GM18858 (cell line): Measurements from ENCODE around the gene NCKAP1.

Experiments
- ATAC-seq: cut with Tn5 transposase; IDR thresholded peaks from one replicate; pipeline ENCODE4 v1.9.1; 2021; ENCODE audit not compliant: unreplicated experiment

NCKAP1 gene

DNA sequence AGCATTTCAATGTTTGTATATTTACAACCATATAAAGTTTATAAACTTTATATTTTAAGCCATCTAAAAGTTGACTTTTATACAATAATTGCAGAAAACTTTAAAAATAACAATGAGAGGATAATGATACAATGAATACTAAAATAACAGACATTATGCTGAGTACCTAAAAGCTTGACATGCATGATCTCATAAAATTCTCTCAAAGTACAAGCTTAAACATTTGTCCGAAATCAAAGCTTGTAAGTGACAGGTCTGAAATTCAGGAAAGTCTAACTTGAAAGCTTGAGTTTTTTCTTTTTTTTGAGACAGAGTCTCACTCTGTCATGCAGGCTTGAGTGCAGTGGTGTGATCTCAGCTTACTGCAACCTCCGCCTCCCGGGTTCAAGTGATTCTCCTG lies 87.7 kb downstream of the NCKAP1 start:
- no peak for ATAC-seq

DNA sequence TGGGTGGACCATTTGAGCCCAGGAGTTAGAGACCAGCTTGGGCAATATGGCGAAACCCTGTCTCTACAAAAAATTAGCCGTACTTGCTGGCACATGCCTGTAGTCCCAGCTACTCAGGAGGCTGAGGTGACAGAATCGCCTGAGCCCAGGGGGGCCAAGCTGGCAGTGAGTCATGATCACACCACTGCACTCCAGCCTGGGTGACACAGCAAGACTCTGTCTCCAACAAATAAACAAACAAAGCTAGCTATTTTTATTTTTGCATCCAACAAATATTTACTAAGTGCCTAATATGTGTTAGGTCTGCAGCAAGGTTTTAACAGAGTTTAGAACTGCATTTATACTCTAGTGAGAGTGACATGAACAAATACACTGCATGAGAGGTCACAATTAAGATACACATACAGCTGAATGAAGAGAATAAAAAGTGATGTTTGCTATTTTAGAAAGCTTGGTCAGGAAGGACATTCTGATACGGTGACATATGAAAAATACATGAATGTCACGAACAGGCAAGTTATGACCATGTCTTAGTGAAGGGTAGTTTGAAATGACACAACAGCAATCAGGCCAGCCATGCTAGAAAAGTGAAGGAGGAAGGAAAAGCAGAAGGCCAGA lies 88.6 kb downstream of the NCKAP1 start:
- ATAC-seq, result no peak

DNA sequence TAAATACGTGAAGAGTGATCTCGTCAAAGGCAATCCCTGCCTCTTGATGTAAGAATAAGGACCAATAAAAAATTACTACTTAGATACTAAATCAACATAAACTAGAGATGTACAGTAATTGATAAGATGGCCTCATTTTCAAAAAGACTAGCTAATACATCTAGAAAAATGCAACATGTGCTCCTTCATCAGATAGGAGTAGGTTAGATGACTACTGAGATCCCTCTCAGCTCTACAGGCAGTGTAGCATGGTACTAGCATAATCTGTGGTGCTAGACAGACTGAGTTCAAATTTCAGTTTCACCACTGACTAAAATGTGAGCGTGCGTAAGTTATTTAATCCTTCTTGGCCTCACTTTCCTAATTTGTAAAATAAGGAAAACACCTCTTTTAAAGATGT lies 89.2 kb downstream of the NCKAP1 start:
- ATAC-seq, result no peak

DNA sequence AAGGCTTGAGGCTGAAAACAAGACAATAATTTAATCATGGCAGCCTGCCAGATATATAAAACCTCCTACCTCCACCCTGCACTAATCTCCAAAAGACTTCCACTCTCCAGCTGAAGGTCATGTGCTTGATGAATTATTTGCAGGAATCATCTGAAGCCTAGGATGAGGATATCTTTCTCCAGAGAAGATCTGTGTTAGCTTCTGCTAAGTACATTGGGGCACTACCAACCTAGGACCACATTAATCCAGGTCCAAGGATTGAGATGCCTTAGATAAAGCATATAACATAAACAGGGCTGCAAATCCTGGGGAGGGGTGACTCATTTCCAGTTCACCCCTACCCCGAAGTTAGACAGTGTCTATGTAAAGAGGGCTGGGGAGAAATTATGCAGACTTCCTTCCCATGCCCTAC lies 91.3 kb downstream of the NCKAP1 start:
- no peak for ATAC-seq

DNA sequence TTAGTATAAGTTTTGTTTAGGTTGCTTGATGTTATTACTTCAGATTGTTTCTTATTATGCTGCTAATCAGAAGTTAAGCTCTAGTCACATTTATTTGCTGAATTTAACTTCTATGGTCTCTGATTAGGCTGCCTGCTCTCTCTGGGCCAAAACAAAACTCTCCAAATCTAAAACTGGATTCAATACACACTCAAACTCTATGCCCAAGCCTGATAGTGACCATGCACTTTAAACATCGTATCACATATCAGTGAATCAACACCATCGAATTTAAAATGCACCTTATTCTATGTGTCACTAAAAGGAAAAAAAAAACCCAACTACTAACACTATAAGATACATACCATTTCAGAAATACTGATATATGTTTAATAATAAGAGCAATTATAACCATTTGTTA lies 94.9 kb downstream of the NCKAP1 start:
- no peak for ATAC-seq

DNA sequence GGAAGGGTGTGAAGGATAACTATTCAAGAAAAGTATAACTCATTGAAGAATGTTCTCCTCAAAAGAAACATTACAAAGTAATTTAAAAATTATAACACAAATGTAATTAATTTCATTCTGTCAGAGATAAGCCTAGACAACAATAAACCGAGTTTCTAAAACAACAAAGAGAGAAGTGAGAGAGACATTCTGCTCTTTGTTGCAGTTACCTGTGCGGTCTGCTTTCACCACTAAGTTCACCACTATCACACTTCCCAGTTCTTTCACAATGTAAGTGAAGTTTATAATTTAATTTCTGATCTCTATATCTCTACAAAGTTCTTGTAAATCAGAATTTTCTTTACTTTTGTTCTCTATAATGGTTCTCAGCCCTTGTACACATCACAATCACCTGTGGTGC lies 95.5 kb downstream of the NCKAP1 start:
- no peak for ATAC-seq

DNA sequence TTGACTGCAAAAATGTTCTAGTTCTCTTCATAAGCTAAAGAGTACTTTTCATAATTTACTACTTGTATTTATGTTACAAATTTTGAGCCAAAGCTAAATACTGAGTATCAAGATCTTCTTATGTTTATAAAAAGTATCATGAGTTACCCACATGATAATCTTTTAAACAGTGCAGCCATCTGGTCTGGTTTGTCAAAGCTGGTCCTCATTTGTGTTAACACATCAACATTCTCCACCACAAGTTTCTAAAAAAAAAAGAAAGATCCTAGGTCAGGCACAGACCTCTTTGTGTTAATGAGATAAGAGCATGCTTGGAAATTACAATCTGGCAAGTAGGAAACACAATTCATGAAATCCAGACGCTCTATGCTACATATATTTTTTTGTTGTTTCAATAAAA lies 96.3 kb downstream of the NCKAP1 start:
- no peak for ATAC-seq

DNA sequence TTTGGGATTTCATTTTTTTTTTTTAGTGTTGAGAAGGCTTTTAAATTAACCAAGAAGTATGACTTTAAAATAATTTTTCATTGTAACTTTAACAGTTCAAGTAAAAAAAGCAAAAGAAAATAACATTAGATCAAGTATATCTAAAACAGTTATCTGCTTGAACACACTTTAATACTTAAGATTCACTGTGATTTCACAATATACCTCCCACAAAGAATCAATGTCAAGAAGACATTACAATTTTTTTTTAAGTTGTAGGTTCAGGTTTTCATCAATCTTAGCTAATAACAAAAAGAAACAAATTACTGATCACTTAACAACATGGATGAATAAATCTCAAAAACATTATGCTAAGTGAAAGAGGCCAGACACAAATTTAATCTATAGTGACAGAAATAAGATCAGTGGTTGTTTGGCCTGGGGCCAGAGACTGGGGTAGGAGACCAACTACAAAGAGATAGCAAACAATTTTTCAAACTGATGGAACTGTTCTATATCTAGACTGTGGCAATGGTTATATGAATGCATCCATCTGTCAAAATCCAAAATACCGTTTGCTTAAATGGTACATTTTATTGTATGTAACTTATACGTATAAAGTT lies 97.0 kb downstream of the NCKAP1 start:
- no peak for ATAC-seq

DNA sequence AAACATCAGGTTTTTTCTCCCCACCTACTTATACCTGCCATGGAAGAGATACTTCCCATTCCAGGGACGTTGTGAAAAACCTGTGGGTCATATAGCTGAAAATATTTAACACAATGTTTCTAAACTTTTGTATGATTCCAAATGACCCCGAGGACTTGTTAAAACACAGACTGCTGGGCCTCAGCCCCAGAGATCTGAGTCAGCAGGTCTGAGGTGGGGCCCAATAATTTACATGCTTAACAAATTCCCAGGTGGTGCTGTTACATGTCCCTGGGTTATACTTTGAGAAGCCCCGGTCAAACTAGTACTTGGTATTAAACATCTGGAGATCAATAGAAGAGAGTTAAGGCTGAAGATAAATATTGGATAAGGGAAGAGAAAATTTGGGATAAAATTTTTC lies 100.4 kb downstream of the NCKAP1 start:
- no peak for ATAC-seq

DNA sequence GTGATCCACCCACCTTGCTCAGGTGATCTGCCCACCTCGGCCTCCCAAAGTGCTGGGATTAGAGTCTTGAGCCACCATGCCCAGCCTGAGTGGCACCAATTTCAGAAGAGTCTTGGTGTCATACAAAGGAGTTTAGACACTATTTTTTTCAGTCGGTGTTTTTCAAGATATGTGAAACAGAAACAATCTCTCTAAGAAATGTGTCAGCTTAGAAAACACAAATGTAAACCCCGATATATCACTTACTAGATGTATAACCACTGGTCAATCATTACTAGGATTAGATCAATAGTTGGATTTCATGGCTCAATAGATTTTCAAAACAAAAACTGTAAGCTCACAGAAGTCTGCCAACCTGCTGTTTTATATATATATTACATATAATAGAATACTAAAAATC lies 104.6 kb downstream of the NCKAP1 start:
- no peak for ATAC-seq

DNA sequence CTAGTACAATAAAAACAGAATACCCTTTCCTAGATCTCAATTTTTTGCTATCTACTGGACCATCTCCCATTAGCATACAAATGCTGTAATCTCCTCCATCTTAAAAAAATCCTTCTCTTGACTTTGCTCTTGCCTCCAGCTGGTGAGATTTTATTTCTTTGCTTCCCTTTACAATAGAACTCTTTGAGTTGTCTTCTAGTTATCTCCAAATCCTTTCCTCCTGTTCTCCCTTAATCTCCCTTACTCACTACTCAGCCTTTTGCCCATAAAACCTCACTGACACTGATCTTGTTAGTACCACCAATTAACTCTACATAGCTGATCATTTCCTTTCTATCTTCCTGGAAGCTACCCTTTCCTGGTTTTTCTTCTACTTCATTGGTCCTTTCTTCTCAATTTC lies 108.3 kb downstream of the NCKAP1 start:
- ATAC-seq, result no peak

DNA sequence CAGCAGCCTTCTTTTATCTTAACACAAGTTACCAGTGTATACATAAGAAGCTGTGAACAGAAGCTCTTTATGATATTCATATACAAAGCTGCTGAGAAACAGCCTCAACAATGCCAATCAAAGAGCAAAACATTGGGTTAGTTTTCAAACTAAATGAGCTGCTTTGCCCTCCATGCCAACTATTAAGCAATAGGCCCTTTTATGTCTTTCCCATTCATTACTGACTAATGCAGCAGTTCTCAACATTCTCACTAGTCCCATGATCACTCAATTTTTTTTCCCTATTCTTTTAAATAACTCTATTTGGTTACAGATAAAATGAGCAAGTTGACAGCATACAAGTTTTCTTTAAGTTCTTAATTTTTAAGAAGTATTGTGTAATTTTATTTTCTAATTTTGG lies 114.0 kb downstream of the NCKAP1 start:
- ATAC-seq, result no peak

DNA sequence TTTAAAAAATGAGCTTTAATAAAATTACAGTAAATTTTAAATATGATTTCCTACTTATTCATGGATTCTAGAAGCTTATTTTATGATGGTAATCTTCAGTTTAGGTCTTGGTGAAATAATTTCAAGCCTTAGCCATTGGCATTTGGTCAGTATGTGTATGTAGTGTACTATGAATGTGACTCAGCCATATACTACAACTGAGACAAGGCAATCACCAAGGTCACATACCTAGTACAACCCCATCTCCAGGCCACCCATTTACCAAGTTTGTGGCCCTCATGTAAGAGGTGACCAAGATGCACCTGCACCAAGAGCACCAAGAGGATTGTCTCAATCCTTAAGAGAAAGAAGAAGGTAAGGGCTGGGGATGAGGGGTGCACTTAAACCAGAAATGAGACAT lies 117.0 kb downstream of the NCKAP1 start:
- ATAC-seq, result peak; percentile 52

DNA sequence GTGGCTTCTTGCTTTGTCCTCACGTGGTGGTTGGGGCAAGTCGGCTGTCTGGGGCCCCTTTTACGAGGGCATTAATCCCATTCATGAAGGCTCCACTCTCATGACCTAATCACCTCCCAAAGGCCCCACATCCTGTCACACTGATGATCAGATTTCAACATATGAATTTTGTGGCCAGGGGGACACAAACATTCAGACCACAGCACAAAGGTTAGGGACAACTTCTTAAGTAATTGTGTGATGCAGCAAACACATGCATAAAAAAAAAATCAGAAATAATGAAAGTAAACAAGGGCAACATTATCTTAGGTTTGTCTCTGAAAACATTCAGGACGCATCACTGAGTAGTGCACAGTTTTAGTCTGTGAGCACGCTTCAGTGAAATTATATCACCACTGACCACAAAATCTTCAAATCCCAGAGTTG lies 117.6 kb downstream of the NCKAP1 start:
- peak; percentile 61 for ATAC-seq

DNA sequence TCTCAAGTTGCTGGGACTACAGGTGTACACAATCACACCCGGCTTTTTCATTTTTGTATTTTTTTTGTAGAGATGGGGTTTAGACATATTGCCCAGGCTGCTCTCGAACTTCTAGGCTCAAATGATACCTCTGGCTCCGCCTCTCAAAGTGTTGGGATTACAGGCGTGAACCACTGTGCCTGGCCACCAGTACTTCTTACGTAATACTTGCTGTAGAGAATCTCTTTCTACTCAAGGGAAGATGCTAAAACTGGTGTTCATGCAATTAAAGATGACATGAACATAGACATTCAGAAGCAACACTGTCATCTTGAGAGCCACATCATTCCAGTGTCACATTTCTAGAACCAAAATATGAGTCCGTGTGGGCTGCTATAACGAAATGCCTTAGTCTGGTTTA lies 118.2 kb downstream of the NCKAP1 start:
- ATAC-seq, result no peak

DNA sequence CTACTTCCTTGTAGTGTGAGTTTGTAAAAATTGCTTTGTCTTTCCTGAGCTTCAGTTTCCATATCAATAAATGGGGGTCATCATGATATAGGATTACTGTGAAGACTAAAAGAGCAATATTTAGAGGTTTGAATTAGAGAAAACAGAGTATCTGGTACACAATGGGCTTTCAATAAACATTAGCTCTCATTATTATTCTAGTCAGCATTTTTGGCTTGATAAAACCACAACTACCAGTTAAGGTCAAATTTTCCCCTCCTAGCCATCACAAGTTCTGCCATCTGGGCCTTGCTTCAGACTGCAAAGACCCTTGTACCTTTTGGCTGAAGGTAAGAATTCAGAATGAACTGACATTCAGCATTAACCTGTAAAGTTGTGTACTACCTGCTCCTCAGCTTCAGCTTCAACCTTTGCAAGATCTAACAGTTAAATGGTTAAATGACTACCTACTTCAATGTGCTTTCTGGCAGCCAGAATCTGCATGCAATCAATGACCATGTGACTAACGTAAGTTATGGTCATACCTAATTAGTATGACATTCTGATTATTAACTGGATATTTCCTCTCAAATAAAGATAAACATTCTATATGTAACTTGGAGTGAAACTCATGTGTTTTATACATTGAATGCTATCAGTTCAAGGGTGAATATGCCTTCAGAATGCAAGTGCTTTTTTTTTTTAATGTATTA lies 119.2 kb downstream of the NCKAP1 start:
- no peak for ATAC-seq

DNA sequence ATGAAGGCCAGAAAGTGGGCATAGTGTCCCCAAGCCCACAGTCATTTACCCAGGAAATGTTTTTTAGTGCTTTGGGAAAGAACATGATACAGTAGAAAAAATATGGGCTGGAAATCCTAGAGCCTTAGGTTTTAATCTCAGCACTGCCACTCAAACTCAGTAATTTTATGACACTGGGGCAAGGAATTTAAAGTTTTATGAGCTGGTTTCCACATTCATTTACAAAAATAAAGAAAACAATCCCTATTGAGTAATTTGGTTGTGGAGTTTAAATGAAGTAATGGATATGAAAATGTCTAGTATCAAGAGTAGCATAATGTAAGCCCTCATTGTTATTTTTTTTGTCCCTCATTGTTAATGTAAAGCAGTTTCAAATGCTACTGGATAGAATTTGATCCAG lies 120.3 kb downstream of the NCKAP1 start:
- ATAC-seq, result no peak

DNA sequence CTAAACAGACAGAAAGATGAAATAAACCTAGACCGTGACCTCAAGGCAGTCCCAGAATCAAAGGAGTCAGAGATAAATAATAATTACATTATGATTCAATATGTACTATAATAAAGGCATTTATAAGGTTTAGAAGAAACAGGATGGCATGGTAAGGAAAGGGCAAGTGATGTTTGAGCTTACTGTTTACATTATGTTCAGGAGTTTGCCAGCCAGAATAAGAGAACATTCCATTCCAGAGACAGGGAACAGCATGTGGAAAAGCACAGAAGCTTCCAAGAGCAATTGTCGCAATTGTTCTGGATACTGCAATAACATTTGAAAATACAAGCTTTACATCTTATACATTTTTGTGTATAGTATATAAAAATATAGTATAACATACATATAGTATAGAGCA lies 121.8 kb downstream of the NCKAP1 start:
- no peak for ATAC-seq

DNA sequence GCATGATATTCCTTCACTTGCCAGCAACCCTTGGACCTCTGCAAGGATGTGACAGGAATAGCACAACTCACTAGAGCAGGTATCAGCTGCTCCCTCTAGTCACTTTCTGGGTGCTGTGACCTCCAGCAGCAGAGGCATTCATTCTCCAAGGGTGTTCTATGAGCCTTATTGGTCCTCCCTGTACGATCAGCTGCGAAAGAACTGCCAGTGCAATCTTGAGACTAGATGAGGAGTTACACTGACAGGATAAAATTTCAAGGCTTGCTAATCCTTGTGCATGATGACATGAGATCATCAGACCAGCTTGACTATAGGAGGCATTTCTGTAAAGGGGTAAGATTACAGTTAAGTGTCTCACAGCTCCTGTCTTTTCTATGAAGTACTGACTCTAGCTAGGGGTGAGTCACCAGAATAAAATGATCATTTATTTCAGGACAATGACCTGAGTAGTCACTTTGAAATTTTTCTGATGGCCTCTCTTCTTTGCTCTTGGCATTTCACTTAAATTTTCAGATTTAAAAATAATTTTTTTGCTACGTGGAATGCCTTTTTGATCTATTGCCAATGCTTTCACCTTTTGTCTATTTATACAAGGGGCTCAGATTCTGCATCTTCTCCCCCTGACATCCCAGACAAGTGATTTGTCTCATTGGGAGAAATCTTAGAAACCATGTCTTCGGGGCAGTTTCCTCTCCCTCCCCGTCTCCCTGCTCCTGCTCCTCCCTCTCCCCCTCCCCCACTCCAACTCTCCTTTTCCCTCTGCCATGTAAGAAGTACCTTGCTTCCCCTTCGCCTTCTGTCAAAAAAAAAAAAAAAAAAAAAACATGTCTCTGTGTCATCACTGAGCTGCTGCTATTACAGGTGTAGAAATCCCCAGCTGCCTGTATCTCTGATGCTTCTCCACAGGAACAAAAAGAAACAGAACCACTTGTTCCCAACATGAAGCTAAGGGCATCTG lies 122.6 kb downstream of the NCKAP1 start:
- ATAC-seq, result no peak

DNA sequence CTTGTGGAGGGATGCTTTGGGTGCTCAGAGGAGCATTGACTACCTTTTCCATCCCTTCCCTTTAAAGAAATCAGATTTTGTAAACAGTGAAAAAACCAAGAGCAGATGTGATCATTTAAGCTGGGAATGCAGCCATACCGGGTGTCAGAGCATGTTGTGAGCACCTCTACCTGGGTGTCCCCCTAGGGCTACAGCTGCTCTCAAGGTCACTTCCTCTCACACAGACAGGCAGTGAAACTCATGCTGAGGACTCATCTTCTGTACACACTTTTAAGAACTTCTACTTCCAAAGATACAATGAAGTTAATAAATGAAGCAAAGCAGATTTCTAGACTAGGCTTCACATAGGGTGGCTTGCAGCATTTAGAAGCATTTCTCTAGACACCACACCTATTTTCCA lies 123.4 kb downstream of the NCKAP1 start:
- no peak for ATAC-seq

DNA sequence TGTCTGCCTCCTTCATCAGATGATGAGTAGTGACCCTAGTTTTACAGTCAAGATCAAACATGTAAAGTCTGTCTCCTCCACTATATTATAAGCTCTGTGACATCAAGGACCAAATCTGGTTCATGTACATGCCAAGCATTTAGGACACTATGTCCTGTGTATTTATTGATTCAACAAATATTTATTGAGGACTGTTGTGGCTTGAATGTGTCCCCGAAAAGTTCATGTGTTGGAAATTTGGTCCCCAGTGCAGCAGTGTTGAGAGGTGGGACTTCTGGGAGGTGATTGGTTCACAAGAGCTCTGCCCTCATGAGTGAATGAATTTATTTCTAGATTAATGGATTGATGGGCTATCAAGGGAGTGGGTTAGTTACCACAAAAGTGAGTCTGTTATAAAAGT lies 125.2 kb downstream of the NCKAP1 start:
- no peak for ATAC-seq

DNA sequence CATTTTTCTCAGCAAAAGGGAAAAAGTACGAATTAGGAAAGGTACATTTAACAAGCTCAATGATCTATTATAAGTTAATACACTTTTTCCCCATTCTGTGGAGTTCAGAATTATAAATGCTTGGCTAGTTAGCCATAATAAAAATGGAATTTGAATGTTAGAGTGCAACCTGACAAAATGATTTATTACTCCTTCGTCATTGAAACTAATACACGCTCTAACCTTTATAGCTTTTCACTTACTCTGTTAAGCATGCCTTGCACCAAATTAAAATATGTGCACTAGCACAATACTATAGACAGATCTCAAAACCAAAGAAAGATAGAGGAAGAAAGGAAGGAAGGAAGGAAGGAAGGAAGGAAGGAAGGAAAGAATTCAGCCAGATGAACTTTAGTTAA lies 125.7 kb downstream of the NCKAP1 start:
- ATAC-seq, result no peak
